Keratinocyte (primary cell): ENCODE measurements around the gene GINS1.

Experiments used
- CTCF ChIP-seq, 3 experiments: IDR thresholded peaks in 1 of 3; conservative IDR thresholded peaks in 1 of 3; optimal IDR thresholded peaks in 1 of 3; 2 replicates in 2 of 3; 3 replicates in 1 of 3; pipeline versions ENCODE3 to v1.5.1; 2011; ENCODE audit warnings: low read length in 3 of 3, mild to moderate bottlenecking in 3 of 3, moderate library complexity in 2 of 3, control low read depth in 1 of 3, inconsistent platforms in 1 of 3; ENCODE audit not compliant: insufficient read depth in 2 of 3; ENCODE audit errors: extremely low read depth in 1 of 3
- EZH2 ChIP-seq: IDR thresholded peaks from one replicate; pipeline ENCODE4 v1.6.1; 2012; ENCODE audit warnings: inconsistent platforms, mild to moderate bottlenecking, low read length, moderate library complexity

- TF ChIP-seq EZH2 = no peak
- TF ChIP-seq CTCF (optimal IDR thresholded peaks at IDR 0.05 in 1 of 3, IDR thresholded peaks at IDR 0.05 in 1 of 3, conservative IDR thresholded peaks at IDR 0.05 in 1 of 3; ENCODE audit: extremely low read depth in 1 of 3, insufficient read depth in 2 of 3, low read length in 3 of 3) = no peak
Measured at GRCh38 chr20:25439328-25439727, 31.9 kb downstream of the GINS1 start.
